ENCODE data around the gene FAM83G. TPM values are rescaled to one million over a fixed set of nuclear protein-coding genes. Genes with fewer than 3 reads are reported as not detected.
A peak's percentile ranks its signal among the peaks of the same experiment; 100 is the strongest.

FAM83G gene
- total RNA-seq, 5 donors from 2014 or later (not counting 1 experiment from before 2014, with no cell fraction given): 4.9 to 23.3 (median 20.8) TPM

DNA sequence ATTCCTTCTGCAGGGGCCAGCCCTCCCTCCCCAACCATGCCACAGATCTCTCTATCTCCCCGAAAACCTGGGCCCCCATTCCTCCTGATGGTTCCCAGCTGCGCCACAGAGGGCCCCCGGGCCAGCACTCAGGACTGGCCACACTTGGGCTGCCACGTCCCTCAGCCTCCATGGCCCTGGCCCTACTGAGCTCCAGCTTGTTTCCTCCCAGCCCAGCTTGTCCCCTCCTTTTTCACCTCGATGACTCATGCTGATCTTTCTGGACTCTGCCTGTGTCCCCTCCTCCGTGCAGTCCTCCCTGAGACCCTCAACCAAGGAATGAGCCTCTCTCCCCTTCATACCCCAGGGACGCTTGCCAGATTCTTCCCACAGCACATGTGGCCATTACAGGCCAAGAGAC, 10.9 kb upstream of the FAM83G start:
- peaks cover under 1 to 3% of the 10 kb centered on the region in 2 donors for H3K36me3 ChIP-seq (ENCODE audit: control insufficient read depth in 2 of 2, extremely low read depth in 1 of 2, insufficient read depth in 1 of 2, low read length in 1 of 2)
- H3K27me3 ChIP-seq (replicated peaks in 1 of 2; ENCODE audit: control insufficient read depth in 2 of 2, extremely low read depth in 1 of 2, insufficient read depth in 2 of 2, low read length in 1 of 2): peaks cover 0 to 13% of the 10 kb centered on the region in 2 experiments
- Mint-ChIP-seq H3K4me1 (peaks cover 8 to 23% (median 20%) of the 10 kb centered on the region in 3 donors), H3K36me3 (peaks cover 7% of the 10 kb centered on the region), H3K9me3 (no peaks in the 10 kb centered on the region), H3K4me3 (no peak overlapping the region), H3K27me3 (no peaks in the 10 kb centered on the region), H3K27ac (peak overlapping the region; percentile 9 to 39)
- whole genome bisulfite sequencing (ENCODE audit: insufficient coverage): 70% methylated on average over 6 of the region's 7 CpGs
- H3K4me3 ChIP-seq (ENCODE audit: control insufficient read depth in 1 of 2, extremely low read depth in 1 of 2, low read length in 1 of 2): no peak overlapping the region
- ChIA-PET POLR2A (no interaction called here), CTCF (interaction anchor here in 1 of 2 donors (1.1 kb wide), 1 partner anchor 389 kb away, joined by 3 read pairs; no protein-coding TSS in a partner anchor)
- no peak overlapping the region for H3K27ac ChIP-seq (ENCODE audit: low read length)
- ATAC-seq (replicated peaks in 1 of 4) (no peak), DNase-seq (no peak)
- peaks cover 2 to 12% of the 10 kb centered on the region in 2 experiments for H3K4me1 ChIP-seq (ENCODE audit: control insufficient read depth in 1 of 2, extremely low read depth in 1 of 2, insufficient read depth in 2 of 2, low read length in 2 of 2)
- H3K9me3 ChIP-seq: no peaks in the 10 kb centered on the region

- POLR2A ChIA-PET: interaction anchor here in 1 of 2 donors (0.6 kb wide), 1 partner anchor 77 kb away, joined by 3 read pairs; no protein-coding TSS in a partner anchor
- ATAC-seq (replicated peaks in 1 of 4): no peak
These were observed 10.2 kb upstream of the FAM83G start for GRCh38 chr17:19014628-19015215.

GRCh38 chr17:19013806-19014627, 9.5 kb upstream of the FAM83G start:
- CTCF ChIA-PET: interaction anchor here in 1 of 2 donors (1.1 kb wide), 1 partner anchor 388 kb away, joined by 3 read pairs; no protein-coding TSS in a partner anchor

More at GRCh38 chr17:19014628-19015215, 10.2 kb upstream of the FAM83G start:
- Histone ChIP-seq H3K9me3 (no peaks in the 10 kb centered on the region), H3K27me3 (replicated peaks in 1 of 2; ENCODE audit: control insufficient read depth in 2 of 2, extremely low read depth in 1 of 2, insufficient read depth in 2 of 2, low read length in 1 of 2) (peaks cover 0 to 13% of the 10 kb centered on the region in 2 experiments), H3K27ac (ENCODE audit: low read length) (no peak overlapping the region), H3K36me3 (ENCODE audit: control insufficient read depth in 2 of 2, extremely low read depth in 1 of 2, insufficient read depth in 1 of 2, low read length in 1 of 2) (no peaks in the 10 kb centered on the region), H3K4me1 (ENCODE audit: control insufficient read depth in 1 of 2, extremely low read depth in 1 of 2, insufficient read depth in 2 of 2, low read length in 2 of 2) (peaks cover 2 to 10% of the 10 kb centered on the region in 2 experiments), H3K4me3 (ENCODE audit: control insufficient read depth in 1 of 2, extremely low read depth in 1 of 2, low read length in 1 of 2) (no peak overlapping the region)
- no peak overlapping the region for H3K27ac Mint-ChIP-seq
- peaks cover 4% of the 10 kb centered on the region for H3K36me3 Mint-ChIP-seq
- no peaks in the 10 kb centered on the region for H3K27me3 Mint-ChIP-seq
- CTCF ChIA-PET: interaction anchor here in 1 of 2 donors (1.1 kb wide), 1 partner anchor 388 kb away, joined by 3 read pairs; no protein-coding TSS in a partner anchor
- H3K4me3 Mint-ChIP-seq: no peak overlapping the region
- no peaks in the 10 kb centered on the region for H3K9me3 Mint-ChIP-seq
- H3K4me1 Mint-ChIP-seq: peaks cover 8 to 20% (median 19%) of the 10 kb centered on the region in 3 donors
- DNase-seq: no peak
- 94% methylated on average over 16 of the region's 29 CpGs for WGBS (ENCODE audit: insufficient coverage)

DNA sequence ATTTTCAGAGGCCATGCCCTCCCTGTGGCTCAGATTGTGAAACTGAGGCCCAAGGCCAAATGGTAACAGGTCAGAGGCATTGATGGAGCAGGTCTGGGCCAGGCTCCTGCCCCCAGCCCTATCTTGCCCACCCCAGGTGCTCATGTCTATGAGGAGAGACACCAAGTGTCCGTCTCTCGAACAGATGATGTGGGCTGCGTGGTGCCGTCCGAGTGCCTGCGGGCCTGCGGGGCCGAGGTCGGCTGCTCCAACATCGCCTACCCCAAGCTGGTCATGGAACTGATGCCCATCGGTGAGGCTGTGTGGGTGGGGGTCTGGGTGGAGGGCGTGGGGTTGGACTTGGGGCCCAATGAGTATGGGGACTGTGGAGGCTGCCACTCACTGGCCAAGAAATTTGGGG, 8.7 kb upstream of the FAM83G start:
- CTCF ChIA-PET: no interaction called here
- POLR2A ChIA-PET: no interaction called here
- H3K4me3 Mint-ChIP-seq: no peak overlapping the region

More at GRCh38 chr17:19013806-19014627, 9.5 kb upstream of the FAM83G start:
- 89% methylated on average over 5 of the region's 11 CpGs for WGBS (ENCODE audit: insufficient coverage)
- Mint-ChIP-seq H3K27ac (no peak overlapping the region), H3K27me3 (no peaks in the 10 kb centered on the region), H3K4me3 (no peak overlapping the region), H3K4me1 (peaks cover 7 to 19% (median 17%) of the 10 kb centered on the region in 3 donors), H3K36me3 (peaks cover 3% of the 10 kb centered on the region), H3K9me3 (no peaks in the 10 kb centered on the region)
- ATAC-seq (replicated peaks in 1 of 4) (no peak), DNase-seq (no peak)
- Histone ChIP-seq H3K36me3 (ENCODE audit: control insufficient read depth in 2 of 2, extremely low read depth in 1 of 2, insufficient read depth in 1 of 2, low read length in 1 of 2) (no peaks in the 10 kb centered on the region), H3K27ac (ENCODE audit: low read length) (no peak overlapping the region), H3K9me3 (no peaks in the 10 kb centered on the region), H3K4me3 (ENCODE audit: control insufficient read depth in 1 of 2, extremely low read depth in 1 of 2, low read length in 1 of 2) (no peak overlapping the region), H3K4me1 (ENCODE audit: control insufficient read depth in 1 of 2, extremely low read depth in 1 of 2, insufficient read depth in 2 of 2, low read length in 2 of 2) (peaks cover 2 to 10% of the 10 kb centered on the region in 2 experiments), H3K27me3 (replicated peaks in 1 of 2; ENCODE audit: control insufficient read depth in 2 of 2, extremely low read depth in 1 of 2, insufficient read depth in 2 of 2, low read length in 1 of 2) (peaks cover 0 to 13% of the 10 kb centered on the region in 2 experiments)
- POLR2A ChIA-PET: interaction anchor here in 1 of 2 donors (0.6 kb wide), 1 partner anchor 76 kb away, joined by 3 read pairs; no protein-coding TSS in a partner anchor

GRCh38 chr17:19012171-19013080, 7.9 kb upstream of the FAM83G start:
- H3K27ac ChIP-seq (ENCODE audit: low read length): no peak overlapping the region
- H3K4me3 ChIP-seq (ENCODE audit: control insufficient read depth in 1 of 2, extremely low read depth in 1 of 2, low read length in 1 of 2): no peak overlapping the region
- no peak for DNase-seq
- Mint-ChIP-seq H3K4me3 (no peak overlapping the region), H3K27me3 (no peaks in the 10 kb centered on the region), H3K36me3 (no peaks in the 10 kb centered on the region), H3K9me3 (no peaks in the 10 kb centered on the region), H3K27ac (no peak overlapping the region), H3K4me1 (peaks cover 3 to 12% (median 12%) of the 10 kb centered on the region in 3 donors)
- WGBS (ENCODE audit: insufficient coverage): 94% methylated on average over 16 of the region's 22 CpGs
- no peak for ATAC-seq (replicated peaks in 1 of 4)
- H3K4me1 ChIP-seq (ENCODE audit: control insufficient read depth in 1 of 2, extremely low read depth in 1 of 2, insufficient read depth in 2 of 2, low read length in 2 of 2): peaks cover 2% of the 10 kb centered on the region in 2 experiments
- ChIA-PET CTCF (no interaction called here), POLR2A (no interaction called here)
- no peaks in the 10 kb centered on the region for H3K9me3 ChIP-seq
- H3K36me3 ChIP-seq (ENCODE audit: control insufficient read depth in 2 of 2, extremely low read depth in 1 of 2, insufficient read depth in 1 of 2, low read length in 1 of 2): no peaks in the 10 kb centered on the region
- peaks cover 0 to 13% of the 10 kb centered on the region in 2 experiments for H3K27me3 ChIP-seq (replicated peaks in 1 of 2; ENCODE audit: control insufficient read depth in 2 of 2, extremely low read depth in 1 of 2, insufficient read depth in 2 of 2, low read length in 1 of 2)

More for the DNA sequence above, 8.7 kb upstream of the FAM83G start:
- Mint-ChIP-seq H3K27ac (no peak overlapping the region), H3K4me1 (peaks cover 3 to 14% (median 12%) of the 10 kb centered on the region in 3 donors), H3K9me3 (no peaks in the 10 kb centered on the region), H3K36me3 (no peaks in the 10 kb centered on the region), H3K27me3 (no peaks in the 10 kb centered on the region)
- no peak overlapping the region for H3K4me3 ChIP-seq (ENCODE audit: control insufficient read depth in 1 of 2, extremely low read depth in 1 of 2, low read length in 1 of 2)
- H3K36me3 ChIP-seq (ENCODE audit: control insufficient read depth in 2 of 2, extremely low read depth in 1 of 2, insufficient read depth in 1 of 2, low read length in 1 of 2): no peaks in the 10 kb centered on the region
- no peak overlapping the region for H3K27ac ChIP-seq (ENCODE audit: low read length)
- H3K9me3 ChIP-seq: no peaks in the 10 kb centered on the region
- 95% methylated on average over 11 of the region's 12 CpGs for WGBS (ENCODE audit: insufficient coverage)
- peaks cover 0 to 13% of the 10 kb centered on the region in 2 experiments for H3K27me3 ChIP-seq (replicated peaks in 1 of 2; ENCODE audit: control insufficient read depth in 2 of 2, extremely low read depth in 1 of 2, insufficient read depth in 2 of 2, low read length in 1 of 2)
- H3K4me1 ChIP-seq (ENCODE audit: control insufficient read depth in 1 of 2, extremely low read depth in 1 of 2, insufficient read depth in 2 of 2, low read length in 2 of 2): peaks cover 2 to 10% of the 10 kb centered on the region in 2 experiments
- DNase-seq (no peak), ATAC-seq (replicated peaks in 1 of 4) (no peak)
